NCI-H446 treated with DMSO at 0.1 percent for 48 hours (cell line): ENCODE measurements around the gene KCNE3.
"Not testable (repeated sequence)": the region's sequence is repeated elsewhere in the genome, so short reads cannot be mapped to it uniquely, and the experiment has no call there.

Experiments
- DNase-seq: peaks from one replicate; lab custom pipeline; 2025; lab: John Stamatoyannopoulos, UW

Gene KCNE3

GRCh38 chr11:74443071-74443864 is 24.1 kb downstream of the KCNE3 start:
- DNase-seq, result no peak

DNA sequence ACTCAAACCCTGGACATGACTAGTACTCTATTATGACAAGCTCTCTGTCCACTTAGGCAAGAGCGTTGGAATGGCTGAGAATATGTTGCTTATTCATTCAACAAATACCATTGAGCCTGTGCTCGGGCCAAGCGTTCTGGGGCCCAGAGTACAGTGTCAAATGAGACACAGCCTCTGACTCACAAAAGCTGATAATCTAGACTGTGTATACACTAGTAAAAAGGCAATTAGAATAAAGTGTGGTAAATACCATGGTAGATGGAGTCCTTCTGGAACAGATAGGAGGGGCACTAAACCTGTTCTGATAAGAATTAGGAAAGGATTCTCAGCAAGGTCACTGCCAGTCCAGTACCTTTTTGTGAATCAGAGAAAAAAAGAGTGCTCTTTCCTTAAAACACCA is 24.7 kb downstream of the KCNE3 start:
- no peak for DNase-seq

GRCh38 chr11:74438681-74439080 is 28.7 kb downstream of the KCNE3 start:
- no peak for DNase-seq

- DNase-seq, result no peak
These were observed 29.8 kb downstream of the KCNE3 start for GRCh38 chr11:74437441-74438042.

- no peak for DNase-seq
These were observed 32.8 kb downstream of the KCNE3 start for GRCh38 chr11:74434528-74434927.

GRCh38 chr11:74429205-74429604 is 38.1 kb downstream of the KCNE3 start:
- no peak for DNase-seq

- DNase-seq, result no peak
These were observed 39.9 kb downstream of the KCNE3 start for GRCh38 chr11:74427384-74427886.

DNA sequence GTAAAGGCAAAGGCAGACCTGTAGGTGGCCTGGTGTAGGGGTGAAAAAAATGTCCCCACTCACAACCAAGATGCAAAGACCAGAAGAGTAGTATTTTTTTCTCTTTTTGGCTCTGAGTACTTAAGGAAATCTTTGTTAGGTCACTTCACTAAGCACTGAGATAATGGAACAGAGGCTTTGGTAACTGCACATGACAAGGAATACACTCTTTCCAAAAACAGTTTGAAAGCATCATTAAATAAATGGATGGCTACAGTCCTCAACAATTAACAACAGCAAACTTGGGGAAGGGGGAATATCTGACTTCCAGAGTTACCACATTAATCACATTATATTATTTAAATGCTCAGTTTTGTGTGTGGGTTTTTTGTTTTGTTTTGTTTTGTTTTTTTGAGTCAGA is 42.2 kb downstream of the KCNE3 start:
- no peak for DNase-seq

DNA sequence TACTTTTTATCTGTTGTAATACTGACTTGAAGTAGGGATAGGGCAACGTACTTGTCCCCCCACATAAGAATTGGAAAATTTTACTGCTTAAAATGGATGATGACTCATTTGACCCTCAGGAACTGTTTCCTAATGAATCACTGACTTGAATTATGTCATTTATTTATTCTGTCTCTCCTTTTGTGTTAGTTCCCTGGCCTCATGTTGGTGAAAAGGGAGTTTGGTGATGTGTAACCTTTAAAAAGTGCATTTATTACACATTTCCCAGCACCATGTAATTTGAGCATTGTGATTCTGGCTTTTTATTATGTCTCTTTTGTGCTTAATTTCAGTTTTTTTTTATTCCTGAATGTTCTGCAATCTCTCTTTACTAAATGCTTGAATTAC is 48.8 kb downstream of the KCNE3 start:
- peak; percentile 35 for DNase-seq

DNA sequence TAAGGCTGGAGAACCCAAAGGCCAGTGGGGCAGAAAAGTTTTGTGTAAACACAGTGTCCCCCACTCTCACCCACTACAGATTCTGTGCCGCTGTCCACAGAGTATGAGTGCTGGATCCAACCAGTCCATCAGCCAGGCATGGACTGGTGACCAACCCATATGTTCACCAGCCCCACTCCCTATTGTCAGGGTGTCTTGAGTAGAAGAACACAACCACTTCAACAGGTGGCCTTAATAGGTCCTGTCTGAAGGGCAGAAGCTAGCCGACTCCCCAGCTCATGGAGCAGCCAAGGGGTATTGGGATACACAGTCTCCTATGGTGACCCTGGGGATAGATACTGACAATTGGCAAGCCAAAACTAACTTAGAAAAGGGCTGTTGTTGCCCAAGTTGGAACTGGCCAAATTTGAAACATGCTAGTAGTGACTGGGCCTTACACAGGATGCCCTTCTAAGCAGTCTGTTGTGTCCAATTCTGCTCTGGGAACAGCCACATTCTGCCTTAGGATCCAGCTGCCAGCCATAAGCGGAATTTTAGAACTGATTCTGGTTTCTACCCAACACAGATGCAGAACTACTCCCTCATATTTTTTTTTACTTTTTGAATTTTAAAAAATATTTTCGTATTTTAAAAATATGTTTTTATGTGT is 49.4 kb downstream of the KCNE3 start:
- DNase-seq, result no peak

- no peak for DNase-seq
These were observed 50.0 kb downstream of the KCNE3 start for GRCh38 chr11:74417379-74417804.

- not testable (repeated sequence) for DNase-seq
These were observed 50.4 kb downstream of the KCNE3 start for GRCh38 chr11:74416974-74417373.

GRCh38 chr11:74412733-74413359 is 54.5 kb downstream of the KCNE3 start:
- no peak for DNase-seq

DNA sequence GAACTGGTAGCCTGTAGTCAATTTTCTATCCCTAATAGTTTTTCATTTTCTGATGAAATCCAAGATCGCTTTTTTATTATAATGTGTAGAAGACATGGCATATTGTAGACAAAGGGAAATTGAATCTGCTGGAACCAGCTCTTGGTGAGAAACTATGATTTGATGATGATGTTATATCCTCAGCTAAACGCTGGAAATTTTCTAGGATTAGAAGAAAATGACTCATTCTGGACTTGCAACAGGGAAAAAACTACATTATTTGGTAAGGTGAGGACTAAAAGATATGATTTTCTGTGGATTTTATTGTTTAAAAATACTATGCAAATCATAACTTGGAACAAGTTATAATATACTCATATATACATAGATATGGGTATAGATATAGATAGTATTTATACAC is 55.0 kb downstream of the KCNE3 start:
- no peak for DNase-seq

DNA sequence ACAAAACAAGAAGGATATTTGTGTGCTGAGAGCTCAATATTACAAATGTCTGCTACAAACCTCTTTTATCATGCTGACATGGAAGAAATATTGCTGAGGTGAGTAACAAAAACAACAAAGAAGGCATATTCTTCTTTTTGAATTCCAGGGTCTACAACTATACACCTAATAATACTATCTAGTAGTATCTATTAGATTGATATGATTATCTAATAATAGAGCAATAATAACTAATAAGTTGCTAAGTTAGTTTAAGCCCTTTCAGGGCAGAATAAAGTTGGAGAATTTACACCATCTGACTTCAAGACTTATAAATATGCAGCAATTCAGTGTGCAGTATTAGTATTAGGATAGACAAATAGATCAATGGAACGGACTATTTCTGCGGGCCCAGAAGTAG is 57.7 kb downstream of the KCNE3 start:
- DNase-seq, result no peak
